K562 (cell line): ENCODE measurements around the gene FAM20C. TPM values are rescaled to one million over a fixed set of nuclear protein-coding genes. Genes with fewer than 3 reads are reported as not detected.

Source experiments
- ATAC-seq: fragments of 200-7000 bp; cut with Tn5 transposase; 3 replicates; pipeline ENCODE4 v1.9.1; 2020; ENCODE audit warnings: moderate library complexity
- BruUV-seq: library from RNA; stranded (reverse); fragments of 400-500 nt; replicated peaks from 2 replicates; lab custom pipeline; 2021; lab: Mats Ljungman, UMichigan
- CTCF ChIA-PET: fragments of 300-600 bp; formaldehyde crosslinking; extraction: SDS; loops from one replicate; lab custom pipeline; 2021; ENCODE audit warnings: low intra/inter-chr PET ratio; lab: Yijun Ruan, JAX
- POLR2A ChIA-PET: fragments of 300-600, 350-650 bp; sonication (Branson Sonifier 250); formaldehyde crosslinking; extraction: SDS; loops from one replicate; lab custom pipeline; 2021; ENCODE audit warnings: antibody characterized with exemption, inconsistent platforms; lab: Yijun Ruan, JAX
- DNase-seq, 4 experiments: peaks; one replicate each; pipeline versions ENCODE4 v3.0.0 to v3.0.0-alpha.2; 2011 to 2018; ENCODE audit warnings: low spot score in 3 of 4, mixed read lengths in 3 of 4; ENCODE audit errors: extremely low read depth in 1 of 4
- FAIRE-seq: peaks from 2 replicates; lab custom pipeline; 2011; peaks lifted over from hg19 to GRCh38; lab: Jason Lieb, UNC
- H2AFZ ChIP-seq: 2 replicates; pipeline ENCODE4 v1.6.0; 2011; ENCODE audit warnings: low read depth, low read length, control low read depth, inconsistent platforms
- H3K27ac ChIP-seq: fragments of 200-600 bp; 3 replicates; pipeline ENCODE4 v1.8.0; 2011; ENCODE audit warnings: low read depth, mild to moderate bottlenecking, control low read depth, inconsistent platforms, low read length, moderate library complexity, mixed read lengths; ENCODE audit errors: extremely low read depth
- H3K27me3 ChIP-seq, 2 experiments: fragments of 300-600 bp in 1 of 2; 2 replicates in 1 of 2; 3 replicates in 1 of 2; pipeline versions ENCODE4 v1.6.0 to v1.8.0; 2011; ENCODE audit warnings: inconsistent platforms in 2 of 2, low read length in 2 of 2, mild to moderate bottlenecking in 1 of 2, mixed read lengths in 1 of 2, moderate library complexity in 1 of 2; ENCODE audit not compliant: control insufficient read depth in 2 of 2, insufficient read depth in 2 of 2
- H3K36me3 ChIP-seq: fragments of 300-600 bp; 3 replicates; pipeline ENCODE4 v1.8.0; 2011; ENCODE audit warnings: mild to moderate bottlenecking, low read length, inconsistent platforms; ENCODE audit not compliant: control insufficient read depth, insufficient read depth
- H3K4me1 ChIP-seq, 2 experiments: fragments of 200-600 bp in 1 of 2; replicated peaks in 1 of 2; 2 replicates in 1 of 2; 3 replicates in 1 of 2; pipeline versions ENCODE4 v1.5.1 to v1.8.0; 2011; ENCODE audit warnings: inconsistent platforms in 2 of 2, low read length in 2 of 2, mild to moderate bottlenecking in 1 of 2, mixed read lengths in 1 of 2, moderate library complexity in 1 of 2; ENCODE audit not compliant: control insufficient read depth in 2 of 2, insufficient read depth in 2 of 2
- H3K4me2 ChIP-seq: 2 replicates; pipeline ENCODE4 v1.6.1; 2011; ENCODE audit warnings: low read length, control low read depth, inconsistent platforms, mixed read lengths; ENCODE audit not compliant: insufficient read depth
- H3K4me3 ChIP-seq: fragments of 200-600 bp; sonication (generic), shearing (Covaris generic); 2 replicates; pipeline ENCODE4 v1.5.1; 2016; ENCODE audit warnings: control low read depth, inconsistent platforms
- H3K79me2 ChIP-seq: fragments of 200-600 bp; 3 replicates; pipeline ENCODE4 v1.8.0; 2011; ENCODE audit warnings: low read length, inconsistent platforms; ENCODE audit not compliant: control insufficient read depth, insufficient read depth
- H3K9ac ChIP-seq, 2 experiments: 2 replicates each; pipeline versions ENCODE4 v1.6.0 to v1.6.1; 2011; ENCODE audit warnings: low read depth in 2 of 2, low read length in 2 of 2, control low read depth in 1 of 2, inconsistent platforms in 1 of 2, mild to moderate bottlenecking in 1 of 2, mixed read lengths in 1 of 2; ENCODE audit not compliant: insufficient read depth in 1 of 2
- H3K9me1 ChIP-seq: one replicate; pipeline ENCODE4 v1.6.0; 2011; ENCODE audit warnings: inconsistent platforms, mild to moderate bottlenecking, low read length, moderate library complexity; ENCODE audit not compliant: control insufficient read depth, insufficient read depth
- H3K9me3 ChIP-seq: replicated peaks from 2 replicates; pipeline ENCODE4 v1.5.1; 2011; ENCODE audit warnings: low read depth, low read length, inconsistent platforms; ENCODE audit not compliant: control insufficient read depth, insufficient read depth
- H4K20me1 ChIP-seq: replicated peaks from 2 replicates; pipeline ENCODE4 v1.6.1; 2011; ENCODE audit warnings: low read length, inconsistent platforms, mixed read lengths; ENCODE audit not compliant: control insufficient read depth, insufficient read depth
- CBX2 ChIP-seq: fragments of 200-600 bp; sonication (generic); IDR thresholded peaks from one replicate; pipeline ENCODE4 v1.6.1; 2012; ENCODE audit warnings: mild to moderate bottlenecking, low read length, inconsistent platforms; ENCODE audit not compliant: insufficient read depth, poor library complexity, severe bottlenecking
- ELF2 ChIP-seq: fragments of 250-450 bp; sonication (Bioruptor Pico); IDR thresholded peaks from 2 replicates; pipeline ENCODE4 v1.5.0; 2021; ENCODE audit warnings: mild to moderate bottlenecking
- HOXB6 ChIP-seq: fragments of 250-450 bp; sonication (Bioruptor Pico); IDR thresholded peaks from 2 replicates; pipeline ENCODE4 v1.5.1; 2022; ENCODE audit warnings: mild to moderate bottlenecking, borderline replicate concordance
- NRF1 ChIP-seq, 2 experiments: fragments of 450-650 bp; IDR thresholded peaks in 1 of 2; conservative IDR thresholded peaks in 1 of 2; 2 replicates each; pipeline ENCODE4 v1.6.1; 2014; ENCODE audit warnings: mild to moderate bottlenecking in 2 of 2
- RCOR1 ChIP-seq, 2 experiments: IDR thresholded peaks; 2 replicates each; pipeline ENCODE4 v1.6.1; 2012; ENCODE audit warnings: low read depth in 2 of 2, low read length in 2 of 2, borderline replicate concordance in 1 of 2, improper control_type of control experiment in 1 of 2
- SMAD4 ChIP-seq: fragments of 250-450 bp; sonication (Bioruptor Pico); conservative IDR thresholded peaks from 2 replicates; pipeline ENCODE4 v1.8.0; 2021; ENCODE audit warnings: inconsistent platforms, mild to moderate bottlenecking, moderate library complexity
- SRSF1 ChIP-seq: fragments of 200-400 bp; formaldehyde crosslinking; IDR thresholded peaks from 2 replicates; pipeline ENCODE4 v1.6.1; 2017; ENCODE audit warnings: mild to moderate bottlenecking, low read depth, low read length, moderate library complexity
- TEAD2 ChIP-seq: fragments of 450-650 bp; IDR thresholded peaks from 2 replicates; pipeline ENCODE4 v1.6.1; 2016; ENCODE audit warnings: missing genetic modification characterization, control low read depth, missing compliant biosample characterization
- U2AF2 ChIP-seq: fragments of 200-400 bp; formaldehyde crosslinking; optimal IDR thresholded peaks from 2 replicates; pipeline ENCODE3; 2017; ENCODE audit warnings: low read depth, mild to moderate bottlenecking, low read length
- WHSC1 ChIP-seq: IDR thresholded peaks from one replicate; pipeline ENCODE4 v1.6.1; 2012; ENCODE audit warnings: low read length, control low read depth, inconsistent platforms
- ZEB2 ChIP-seq: fragments of 450-650 bp; IDR thresholded peaks from 2 replicates; pipeline ENCODE4 v1.6.1; 2016
- ZFPM2 ChIP-seq: fragments of 250-450 bp; sonication (Bioruptor Pico); IDR thresholded peaks from 2 replicates; pipeline ENCODE4 v1.5.1; 2022; ENCODE audit warnings: mild to moderate bottlenecking
- ZNF184 ChIP-seq: sonication (generic); formaldehyde crosslinking; IDR thresholded peaks from 2 replicates; pipeline ENCODE4 v1.5.0; 2020; ENCODE audit warnings: missing genetic modification reagents
- ZNF224 ChIP-seq: sonication (generic); formaldehyde crosslinking; IDR thresholded peaks from 2 replicates; pipeline ENCODE4 v1.8.0; 2022; ENCODE audit warnings: mild to moderate bottlenecking, missing genetic modification reagents
- ZNF766 ChIP-seq: fragments of 200-800 bp; sonication (Bioruptor generic); conservative IDR thresholded peaks from 2 replicates; pipeline ENCODE4 v1.6.1; 2016; ENCODE audit warnings: missing genetic modification characterization, missing compliant biosample characterization
- WGBS: fragments of 100-300 bp; shearing (Covaris generic); methylation state at CpG from one replicate; pipeline ENCODE4 v1.1.6; 2016; ENCODE audit warnings: low coverage, mixed read lengths; ENCODE audit not compliant: insufficient coverage; ENCODE audit errors: missing lambda C conversion rate; 5-methylcytosine and 5-hydroxymethylcytosine counted together
- in situ Hi-C: fragments of 300-500 bp; cut with MboI; formaldehyde crosslinking; loops from 4 replicates; pipeline ENCODE4 v1.15.0; 2018; ENCODE audit warnings: inconsistent platforms, mixed read lengths
- intact Hi-C: fragments of 100-400 bp; cut with micrococcal nuclease; formaldehyde crosslinking; loops from 2 replicates; pipeline ENCODE4 v1.14.2; 2022
- polyA plus RNA-seq, 8 experiments: library from polyadenylated mRNA; depleted of rRNA in 4 of 8; stranded (reverse) in 5 of 8; unstranded in 3 of 8; fragments of >200 nt; fragmentation: Nextera tagmentation in 2 of 8; fragmentation: Illumina TruSeq in 1 of 8; extraction: Ambion mirVana in 2 of 8; extraction: Trizol in 1 of 8; gene quantifications; 2 replicates each; pipeline versions ENCODE4 v1.2.1 to v1.2.3, GENCODE V29; 2011 to 2014; ENCODE audit warnings: inconsistent platforms in 1 of 8, missing spikeins in 1 of 8
- total RNA-seq, 7 experiments: library from RNA; depleted of rRNA in 6 of 7; stranded (reverse); fragments of >200 nt in 6 of 7; fragmentation: Illumina TruSeq in 2 of 7; extraction: Trizol in 2 of 7; gene quantifications; 2 replicates each; pipeline versions ENCODE4 v1.2.1 to v1.2.3, GENCODE V29; 2011 to 2021; ENCODE audit warnings: low replicate concordance in 1 of 7
- TF ChIP-seq, protein P1 (sequence below): fragments of 150-350 bp; conservative IDR thresholded peaks from 2 replicates; pipeline ENCODE4 v1.6.1; 2014; ENCODE audit warnings: low read length

The FAM20C gene
- total and polyA plus RNA-seq, 9 of the 15 experiments (the other 6 are each of a cell fraction or from before 2014, with no cell fraction given): 0.09 TPM; not detected in 8

DNA sequence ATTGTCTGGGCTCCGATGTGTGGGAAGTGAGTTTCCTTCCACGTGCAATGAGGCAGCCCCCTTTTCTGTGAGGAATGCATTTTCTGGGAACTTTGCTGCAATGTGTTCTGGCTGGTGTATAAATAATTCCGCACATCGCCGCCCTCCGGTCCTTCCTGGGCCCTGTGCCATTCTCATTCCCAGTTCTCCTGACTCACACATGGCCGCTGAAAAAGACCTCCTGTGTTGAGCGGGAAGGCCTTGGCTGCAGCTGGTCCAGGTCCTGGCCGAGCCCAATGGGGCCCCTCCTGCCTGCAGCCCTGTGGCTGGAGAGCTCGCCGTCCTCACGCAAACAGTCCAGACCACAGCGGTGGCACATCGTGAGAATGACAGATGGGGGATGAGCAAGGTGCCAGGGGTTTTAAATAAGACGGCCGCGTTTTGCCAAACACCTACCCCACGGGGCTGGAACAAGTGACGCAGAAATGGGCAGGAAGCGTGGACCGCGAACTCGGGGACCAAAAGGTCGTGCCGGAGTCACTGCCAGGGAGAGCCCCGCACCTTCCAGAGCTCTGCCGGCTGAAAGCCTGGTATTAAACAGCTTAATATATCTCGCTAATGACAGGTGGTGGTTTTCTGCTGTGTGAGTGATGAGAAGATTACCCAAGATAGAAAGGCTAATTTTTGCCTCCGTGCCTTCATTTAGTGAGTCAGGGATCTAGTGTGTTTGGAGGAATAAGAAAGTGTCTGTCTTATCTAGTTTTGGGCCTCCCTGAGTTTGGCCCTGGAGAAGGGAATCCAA, 37.0 kb downstream of the FAM20C start:
- peaks cover 16% of the 10 kb centered on the region; the same call in 1 of the 2 replicates for H4K20me1 ChIP-seq
- H3K79me2 ChIP-seq: no peaks in the 10 kb centered on the region
- in situ Hi-C loops: no loop called here
- no TSS peak for BruUV-seq
- ATAC-seq (no peak), DNase-seq (no peak)
- no peak overlapping the region for H3K4me3 ChIP-seq
- H3K27ac ChIP-seq: no peak overlapping the region
- ChIA-PET CTCF (no interaction called here), POLR2A (interaction anchor here (0.7 kb wide), 1 partner anchor 11 kb away, joined by 3 read pairs; no protein-coding TSS in a partner anchor)
- H3K9ac ChIP-seq: no peak overlapping the region
- no peaks in the 10 kb centered on the region for H3K9me3 ChIP-seq
- 13% methylated on average over 26 of the region's 29 CpGs for WGBS
- no peaks in the 10 kb centered on the region for H3K36me3 ChIP-seq
- H2AFZ ChIP-seq: no peak overlapping the region
- no peaks in the 10 kb centered on the region for H3K9me1 ChIP-seq
- peaks cover 0 to 16% of the 10 kb centered on the region in 2 experiments; a peak in 2 of 5 replicates for H3K4me1 ChIP-seq
- TF ChIP-seq ZFPM2 (CRISPR knock-in tag) (no peak), ZEB2 (no peak), U2AF2 (no peak), ELF2 (no peak), RCOR1 (IDR thresholded peaks at IDR 0.05; ENCODE audit: borderline replicate concordance in 1 of 2, low read depth in 2 of 2, low read length in 2 of 2) (no peak), SRSF1 (no peak), ZNF766 (CRISPR knock-in tag) (no peak), HOXB6 (CRISPR knock-in tag) (no peak), WHSC1 (no peak), TEAD2 (tag) (no peak), CBX2 (no peak), ZNF224 (CRISPR knock-in tag) (no peak), SMAD4 (no peak), ZNF184 (CRISPR knock-in tag) (no peak), NRF1 (conservative IDR thresholded peaks at IDR 0.05 in 1 of 2, IDR thresholded peaks at IDR 0.05 in 1 of 2) (no peak)
- TF ChIP-seq, protein P1, sequence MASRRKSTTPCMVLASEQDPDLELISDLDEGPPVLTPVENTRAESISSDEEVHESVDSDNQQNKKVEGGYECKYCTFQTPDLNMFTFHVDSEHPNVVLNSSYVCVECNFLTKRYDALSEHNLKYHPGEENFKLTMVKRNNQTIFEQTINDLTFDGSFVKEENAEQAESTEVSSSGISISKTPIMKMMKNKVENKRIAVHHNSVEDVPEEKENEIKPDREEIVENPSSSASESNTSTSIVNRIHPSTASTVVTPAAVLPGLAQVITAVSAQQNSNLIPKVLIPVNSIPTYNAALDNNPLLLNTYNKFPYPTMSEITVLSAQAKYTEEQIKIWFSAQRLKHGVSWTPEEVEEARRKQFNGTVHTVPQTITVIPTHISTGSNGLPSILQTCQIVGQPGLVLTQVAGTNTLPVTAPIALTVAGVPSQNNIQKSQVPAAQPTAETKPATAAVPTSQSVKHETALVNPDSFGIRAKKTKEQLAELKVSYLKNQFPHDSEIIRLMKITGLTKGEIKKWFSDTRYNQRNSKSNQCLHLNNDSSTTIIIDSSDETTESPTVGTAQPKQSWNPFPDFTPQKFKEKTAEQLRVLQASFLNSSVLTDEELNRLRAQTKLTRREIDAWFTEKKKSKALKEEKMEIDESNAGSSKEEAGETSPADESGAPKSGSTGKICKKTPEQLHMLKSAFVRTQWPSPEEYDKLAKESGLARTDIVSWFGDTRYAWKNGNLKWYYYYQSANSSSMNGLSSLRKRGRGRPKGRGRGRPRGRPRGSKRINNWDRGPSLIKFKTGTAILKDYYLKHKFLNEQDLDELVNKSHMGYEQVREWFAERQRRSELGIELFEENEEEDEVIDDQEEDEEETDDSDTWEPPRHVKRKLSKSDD: no peak
- TF ChIP-seq, all 486 proteins: peak for 0
- Histone ChIP-seq H3K4me2 (no peak overlapping the region), H3K27me3 (peaks cover 76 to 80% of the 10 kb centered on the region in 2 experiments)
- FAIRE-seq: no peak
- intact Hi-C loops: no loop called here
